Measurements from ENCODE around the gene KIF16B. TPM values are rescaled to one million over a fixed set of nuclear protein-coding genes. Genes with fewer than 3 reads are reported as not detected.

KIF16B gene
- total RNA-seq, 1 experiment from 2014 or later = 12.7 TPM

- H3K36me3 ChIP-seq (ENCODE audit: low read depth, low read length) = no peaks in the 10 kb centered on the region
- no peaks in the 10 kb centered on the region for H3K27me3 ChIP-seq (ENCODE audit: low read length)
- no peaks in the 10 kb centered on the region for H3K4me1 ChIP-seq (ENCODE audit: insufficient read depth, low read length)
- no peak overlapping the region for H2AFZ ChIP-seq (ENCODE audit: low read length)
- no TSS peak for BruUV-seq (replicated peaks)
- CTCF ChIA-PET = no interaction called here
- H3K4me2 ChIP-seq (ENCODE audit: low read length) = no peak overlapping the region
- no peak overlapping the region for H3K4me3 ChIP-seq (ENCODE audit: low read length)
- TF ChIP-seq CTCF (conservative IDR thresholded peaks at IDR 0.05; ENCODE audit: low read depth, low read length) (no peak), EZH2 (IDR thresholded peaks at IDR 0.05; ENCODE audit: low read length, unreplicated experiment) (no peak), EZH2phosphoT487 (IDR thresholded peaks at IDR 0.05; ENCODE audit: borderline replicate concordance, low read length) (no peak)
- H3K9me2 ChIP-seq (replicated peaks; ENCODE audit: low read length) = no peaks in the 10 kb centered on the region
- DNase-seq (no peak), ATAC-seq (no peak)
- no peaks in the 10 kb centered on the region for H3F3A ChIP-seq (ENCODE audit: low read length, unreplicated experiment)
- intact Hi-C loops (cut with micrococcal nuclease) = no loop called here
- H4K20me1 ChIP-seq (ENCODE audit: low read length) = no peaks in the 10 kb centered on the region
- POLR2A ChIA-PET (ENCODE audit: unreplicated experiment) = no interaction called here
- no peak overlapping the region for H3K9ac ChIP-seq (ENCODE audit: low read length)
- H3K27ac ChIP-seq (ENCODE audit: low read length) = no peak overlapping the region
- no peaks in the 10 kb centered on the region for H3K9me3 ChIP-seq (ENCODE audit: low read length)
- no peaks in the 10 kb centered on the region for H3K79me2 ChIP-seq (ENCODE audit: low read length)
Observed at GRCh38 chr20:16321291-16321690, 252.0 kb downstream of the KIF16B start.

- ChIA-PET POLR2A (ENCODE audit: unreplicated experiment) (no interaction called here), CTCF (no interaction called here)
- no peak overlapping the region for H3K9ac ChIP-seq (ENCODE audit: low read length)
- TF ChIP-seq EZH2phosphoT487 (IDR thresholded peaks at IDR 0.05; ENCODE audit: borderline replicate concordance, low read length) = no peak
- no peak for TF ChIP-seq CTCF (conservative IDR thresholded peaks at IDR 0.05; ENCODE audit: low read depth, low read length)
- no peak for TF ChIP-seq EZH2 (IDR thresholded peaks at IDR 0.05; ENCODE audit: low read length, unreplicated experiment)
- H3K9me2 ChIP-seq (replicated peaks; ENCODE audit: low read length) = no peaks in the 10 kb centered on the region
- H3K9me3 ChIP-seq (ENCODE audit: low read length) = no peaks in the 10 kb centered on the region
- no peaks in the 10 kb centered on the region for H4K20me1 ChIP-seq (ENCODE audit: low read length)
- no peak for ATAC-seq
- no peak overlapping the region for H3K4me3 ChIP-seq (ENCODE audit: low read length)
- no peaks in the 10 kb centered on the region for H3K4me1 ChIP-seq (ENCODE audit: insufficient read depth, low read length)
- no peaks in the 10 kb centered on the region for H3K79me2 ChIP-seq (ENCODE audit: low read length)
- H3F3A ChIP-seq (ENCODE audit: low read length, unreplicated experiment) = no peaks in the 10 kb centered on the region
- H3K27ac ChIP-seq (ENCODE audit: low read length) = no peak overlapping the region
- no peak overlapping the region for H3K4me2 ChIP-seq (ENCODE audit: low read length)
- intact Hi-C loops (cut with micrococcal nuclease) = no loop called here
- no peak overlapping the region for H2AFZ ChIP-seq (ENCODE audit: low read length)
- no peak for DNase-seq
- no peaks in the 10 kb centered on the region for H3K27me3 ChIP-seq (ENCODE audit: low read length)
- H3K36me3 ChIP-seq (ENCODE audit: low read depth, low read length) = no peaks in the 10 kb centered on the region
- no TSS peak for BruUV-seq (replicated peaks)
Observed at GRCh38 chr20:16317445-16318362, 255.5 kb downstream of the KIF16B start.

- BruUV-seq (replicated peaks) = no TSS peak
- CTCF ChIA-PET = no interaction called here
- intact Hi-C loops (cut with micrococcal nuclease) = no loop called here
Observed at GRCh38 chr20:16316513-16316912, 256.7 kb downstream of the KIF16B start.

More at GRCh38 chr20:16316513-16316912, 256.7 kb downstream of the KIF16B start:
- no peaks in the 10 kb centered on the region for H3K9me2 ChIP-seq (replicated peaks; ENCODE audit: low read length)
- no peak for TF ChIP-seq EZH2 (IDR thresholded peaks at IDR 0.05; ENCODE audit: low read length, unreplicated experiment)
- no peak for TF ChIP-seq EZH2phosphoT487 (IDR thresholded peaks at IDR 0.05; ENCODE audit: borderline replicate concordance, low read length)
- no peak for TF ChIP-seq CTCF (conservative IDR thresholded peaks at IDR 0.05; ENCODE audit: low read depth, low read length)
- H4K20me1 ChIP-seq (ENCODE audit: low read length) = no peaks in the 10 kb centered on the region
- no peaks in the 10 kb centered on the region for H3K36me3 ChIP-seq (ENCODE audit: low read depth, low read length)
- H3K4me2 ChIP-seq (ENCODE audit: low read length) = no peak overlapping the region
- no peak overlapping the region for H3K4me3 ChIP-seq (ENCODE audit: low read length)
- H3F3A ChIP-seq (ENCODE audit: low read length, unreplicated experiment) = no peaks in the 10 kb centered on the region
- ATAC-seq = no peak
- no peaks in the 10 kb centered on the region for H3K4me1 ChIP-seq (ENCODE audit: insufficient read depth, low read length)
- POLR2A ChIA-PET (ENCODE audit: unreplicated experiment) = no interaction called here
- no peak overlapping the region for H3K9ac ChIP-seq (ENCODE audit: low read length)
- no peaks in the 10 kb centered on the region for H3K79me2 ChIP-seq (ENCODE audit: low read length)
- no peak overlapping the region for H3K27ac ChIP-seq (ENCODE audit: low read length)
- no peak overlapping the region for H2AFZ ChIP-seq (ENCODE audit: low read length)
- no peaks in the 10 kb centered on the region for H3K27me3 ChIP-seq (ENCODE audit: low read length)
- DNase-seq = no peak
- no peaks in the 10 kb centered on the region for H3K9me3 ChIP-seq (ENCODE audit: low read length)

Data from PC-3 (cell line).